ENCODE measurements around the gene HTR2C. TPM values are rescaled to one million over a fixed set of nuclear protein-coding genes. Genes with fewer than 3 reads are reported as not detected.

The HTR2C gene
- total RNA-seq, 1 experiment from 2014 or later, result 1.7 TPM

- Mint-ChIP-seq H3K36me3 (no peaks in the 10 kb centered on the region), H3K27ac (no peak overlapping the region), H3K4me3 (no peak overlapping the region), H3K4me1 (peaks cover 9% of the 10 kb centered on the region), H3K27me3 (ENCODE audit: low read depth) (no peaks in the 10 kb centered on the region; the same call in 1 of the 2 replicates), H3K9me3 (peaks cover 5% of the 10 kb centered on the region; the same call in 1 of the 2 replicates)
- ChIA-PET CTCF (no interaction called here), POLR2A (no interaction called here)
- no peak for ATAC-seq
- DNase-seq (ENCODE audit: low spot score), result no peak
- no peak for TF ChIP-seq ZNF317 (CRISPR knock-in tag; IDR thresholded peaks at IDR 0.05; ENCODE audit: borderline replicate concordance, low read depth)
- TF ChIP-seq GRHL2 (CRISPR knock-in tag; IDR thresholded peaks at IDR 0.05; ENCODE audit: insufficient replicate concordance, severe bottlenecking), result no peak
- TF ChIP-seq KAT7 (CRISPR knock-in tag; IDR thresholded peaks at IDR 0.05; ENCODE audit: borderline replicate concordance), result no peak
- no peak for TF ChIP-seq TEAD4 (CRISPR knock-in tag; IDR thresholded peaks at IDR 0.05)
- TF ChIP-seq NFYB (CRISPR knock-in tag; conservative IDR thresholded peaks at IDR 0.05; ENCODE audit: low read depth), result no peak
- TF ChIP-seq EMX1 (CRISPR knock-in tag; IDR thresholded peaks at IDR 0.05), result no peak
- no peak for TF ChIP-seq ERG (CRISPR knock-in tag; IDR thresholded peaks at IDR 0.05)
- no peak for TF ChIP-seq NFE2L1 (CRISPR knock-in tag; IDR thresholded peaks at IDR 0.05)
- TF ChIP-seq ATF1 (CRISPR knock-in tag; IDR thresholded peaks at IDR 0.05), result no peak
- TF ChIP-seq GTF2I (CRISPR knock-in tag; conservative IDR thresholded peaks at IDR 0.05), result no peak
- TF ChIP-seq ZNF416 (CRISPR knock-in tag; IDR thresholded peaks at IDR 0.05), result no peak
- TF ChIP-seq CREB1 (CRISPR knock-in tag; IDR thresholded peaks at IDR 0.05), result no peak
- no peak for TF ChIP-seq TP53 (CRISPR knock-in tag; IDR thresholded peaks at IDR 0.05)
- TF ChIP-seq, protein P1, sequence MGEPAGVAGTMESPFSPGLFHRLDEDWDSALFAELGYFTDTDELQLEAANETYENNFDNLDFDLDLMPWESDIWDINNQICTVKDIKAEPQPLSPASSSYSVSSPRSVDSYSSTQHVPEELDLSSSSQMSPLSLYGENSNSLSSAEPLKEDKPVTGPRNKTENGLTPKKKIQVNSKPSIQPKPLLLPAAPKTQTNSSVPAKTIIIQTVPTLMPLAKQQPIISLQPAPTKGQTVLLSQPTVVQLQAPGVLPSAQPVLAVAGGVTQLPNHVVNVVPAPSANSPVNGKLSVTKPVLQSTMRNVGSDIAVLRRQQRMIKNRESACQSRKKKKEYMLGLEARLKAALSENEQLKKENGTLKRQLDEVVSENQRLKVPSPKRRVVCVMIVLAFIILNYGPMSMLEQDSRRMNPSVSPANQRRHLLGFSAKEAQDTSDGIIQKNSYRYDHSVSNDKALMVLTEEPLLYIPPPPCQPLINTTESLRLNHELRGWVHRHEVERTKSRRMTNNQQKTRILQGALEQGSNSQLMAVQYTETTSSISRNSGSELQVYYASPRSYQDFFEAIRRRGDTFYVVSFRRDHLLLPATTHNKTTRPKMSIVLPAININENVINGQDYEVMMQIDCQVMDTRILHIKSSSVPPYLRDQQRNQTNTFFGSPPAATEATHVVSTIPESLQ (CRISPR knock-in tag; IDR thresholded peaks at IDR 0.05), result no peak
- no peak for TF ChIP-seq ZBTB21 (CRISPR knock-in tag; IDR thresholded peaks at IDR 0.05; ENCODE audit: borderline replicate concordance)
- no peak for TF ChIP-seq PRDM15 (CRISPR knock-in tag; IDR thresholded peaks at IDR 0.05)
- no peak for TF ChIP-seq CBFB (CRISPR knock-in tag; IDR thresholded peaks at IDR 0.05; ENCODE audit: low read depth)
These were observed 340.5 kb downstream of the HTR2C start for GRCh38 chrX:114924423-114924822.

DNA sequence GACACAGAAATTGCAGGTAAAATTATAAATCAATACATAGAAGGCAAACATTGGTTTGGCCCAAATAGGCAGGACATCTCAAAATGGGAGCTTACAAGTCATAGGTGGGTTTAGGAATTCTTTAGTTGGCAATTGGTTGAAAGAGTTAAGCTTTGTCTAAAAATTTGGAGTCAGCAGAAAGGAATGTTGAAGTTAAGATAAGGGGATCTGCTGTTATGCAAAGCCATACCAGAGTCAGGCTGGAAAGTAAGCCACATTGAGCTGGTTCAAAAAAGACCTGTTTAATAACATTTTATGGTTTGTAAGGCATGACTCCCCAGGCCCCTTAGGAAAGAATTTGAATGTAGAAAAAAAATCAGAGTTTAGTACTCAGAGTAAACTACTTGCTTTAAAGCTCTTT is 341.0 kb downstream of the HTR2C start:
- H3K27ac Mint-ChIP-seq, result no peak overlapping the region
- POLR2A ChIA-PET, result no interaction called here
- no peak overlapping the region for H3K4me3 Mint-ChIP-seq
- H3K9me3 Mint-ChIP-seq, result peaks cover 5% of the 10 kb centered on the region; the same call in 1 of the 2 replicates
- DNase-seq (ENCODE audit: low spot score) (no peak), ATAC-seq (peak; percentile 43; the same call in 1 of the 2 replicates)
- H3K4me1 Mint-ChIP-seq, result peaks cover 9% of the 10 kb centered on the region
- no peaks in the 10 kb centered on the region; the same call in 1 of the 2 replicates for H3K27me3 Mint-ChIP-seq (ENCODE audit: low read depth)
- H3K36me3 Mint-ChIP-seq, result no peaks in the 10 kb centered on the region
- CTCF ChIA-PET, result no interaction called here
- TF ChIP-seq IRF1 (CRISPR knock-in tag; IDR thresholded peaks at IDR 0.05) (no peak), FOXK1 (CRISPR knock-in tag; IDR thresholded peaks at IDR 0.05) (no peak), CTCF (IDR thresholded peaks at IDR 0.05) (no peak), CREM (CRISPR knock-in tag; IDR thresholded peaks at IDR 0.05) (no peak), GABPB1 (CRISPR knock-in tag; IDR thresholded peaks at IDR 0.05) (no peak), ELF4 (CRISPR knock-in tag; IDR thresholded peaks at IDR 0.05; ENCODE audit: low read depth) (no peak), TP53 (CRISPR knock-in tag; IDR thresholded peaks at IDR 0.05) (no peak), ZNF232 (CRISPR knock-in tag; IDR thresholded peaks at IDR 0.05) (no peak)
- TF ChIP-seq, protein P2, sequence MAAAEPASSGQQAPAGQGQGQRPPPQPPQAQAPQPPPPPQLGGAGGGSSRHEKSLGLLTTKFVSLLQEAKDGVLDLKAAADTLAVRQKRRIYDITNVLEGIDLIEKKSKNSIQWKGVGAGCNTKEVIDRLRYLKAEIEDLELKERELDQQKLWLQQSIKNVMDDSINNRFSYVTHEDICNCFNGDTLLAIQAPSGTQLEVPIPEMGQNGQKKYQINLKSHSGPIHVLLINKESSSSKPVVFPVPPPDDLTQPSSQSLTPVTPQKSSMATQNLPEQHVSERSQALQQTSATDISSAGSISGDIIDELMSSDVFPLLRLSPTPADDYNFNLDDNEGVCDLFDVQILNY (CRISPR knock-in tag; IDR thresholded peaks at IDR 0.05), result no peak

Measured in WTC11 (cell line).